ENCODE data around the gene VNN1. TPM values are rescaled to one million over a fixed set of nuclear protein-coding genes. Genes with fewer than 3 reads are reported as not detected.

Gene VNN1
- 0.04 to 0.09 TPM (median 0.07 TPM) in 5 replicates for total RNA-seq (2022; extraction: Qiagen RNA extraction; ENCODE audit: low read depth)

GRCh38 chr6:132713352-132714134 is at the start of gene VNN1:
Gene VNN1 (minus strand): TSS chr6:132714055. CDS start chr6:132714035, 20 bp downstream.

GRCh38 chr6:132659082-132659481 is 54.8 kb downstream of the VNN1 start, which contains the start of gene TAAR1:
Gene TAAR1 (minus strand): TSS chr6:132659182. CDS start chr6:132646003, 13,179 bp downstream.

Other genes starting within 250 kb of the VNN1 start
- 21.7 to 26.7 TPM (median 23.2 TPM) in 5 replicates for gene STX7, start 200.9 kb downstream of the VNN1 start, total RNA-seq (2022; extraction: Qiagen RNA extraction; ENCODE audit: low read depth)
- not detected in 5 replicates for gene TAAR9, start 175.8 kb downstream of the VNN1 start, total RNA-seq (2022; extraction: Qiagen RNA extraction; ENCODE audit: low read depth)
- not detected in 5 replicates for gene TAAR8, start 161.4 kb downstream of the VNN1 start, total RNA-seq (2022; extraction: Qiagen RNA extraction; ENCODE audit: low read depth)
- gene TAAR6, start 143.7 kb downstream of the VNN1 start, total RNA-seq (2022; extraction: Qiagen RNA extraction; ENCODE audit: low read depth) = not detected in 5 replicates
- gene TAAR5, start 124.3 kb downstream of the VNN1 start, total RNA-seq (2022; extraction: Qiagen RNA extraction; ENCODE audit: low read depth) = not detected in 5 replicates
- gene TAAR2, start 89.8 kb downstream of the VNN1 start, total RNA-seq (2022; extraction: Qiagen RNA extraction; ENCODE audit: low read depth) = not detected in 5 replicates
- gene TAAR1, start 54.9 kb downstream of the VNN1 start, total RNA-seq (2022; extraction: Qiagen RNA extraction; ENCODE audit: low read depth) = not detected in 5 replicates
- gene VNN2, start 43.8 kb upstream of the VNN1 start, total RNA-seq (2022; extraction: Qiagen RNA extraction; ENCODE audit: low read depth) = not detected in 5 replicates
- gene SLC18B1, start 84.6 kb upstream of the VNN1 start, total RNA-seq (2022; extraction: Qiagen RNA extraction; ENCODE audit: low read depth) = 4.1 to 6.7 TPM (median 4.5 TPM) in 5 replicates
- 1,728 to 2,126 TPM (median 1,928 TPM) in 5 replicates for gene RPS12, start 100.5 kb upstream of the VNN1 start, total RNA-seq (2022; extraction: Qiagen RNA extraction; ENCODE audit: low read depth)

Data from A549 treated with ZK216348 at 1 μM for 4 hours (cell line).